Measurements from ENCODE around the gene ZFC3H1.

The ZFC3H1 gene

DNA sequence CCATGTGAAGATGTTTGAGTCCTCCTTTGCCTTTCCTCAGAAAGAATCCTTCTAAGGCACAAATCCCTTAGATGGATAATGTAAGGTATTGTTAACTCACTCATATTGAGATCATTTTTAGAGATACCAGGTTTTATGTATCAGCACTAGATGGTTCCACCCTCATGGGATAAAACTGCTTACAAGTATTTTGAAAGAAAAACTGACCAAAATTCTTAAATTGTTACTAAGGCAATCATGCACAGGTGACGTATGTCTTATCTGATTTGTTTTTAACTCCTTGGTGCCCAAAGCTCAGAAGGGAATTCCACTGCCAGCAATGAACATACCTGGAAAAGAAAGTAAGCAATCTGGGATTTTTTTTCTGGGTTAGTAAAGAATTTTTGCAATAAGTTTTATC lies 78.4 kb downstream of the ZFC3H1 start:
- no peak overlapping the region for H2BK12ac ChIP-seq (ENCODE audit: low read length in 2 of 2)
- H3K27ac ChIP-seq (ENCODE audit: low read length, poor library complexity, severe bottlenecking), result no peak overlapping the region
- no peak overlapping the region for H3K18ac ChIP-seq (ENCODE audit: low read depth in 1 of 2, low read length in 2 of 2)
- no peaks in the 10 kb centered on the region for H3K27me3 ChIP-seq (ENCODE audit: control insufficient read depth in 1 of 2, insufficient read depth in 1 of 2, low read length in 2 of 2)
- no peak overlapping the region for H2BK15ac ChIP-seq (ENCODE audit: low read depth, poor library complexity, severe bottlenecking)
- no peak overlapping the region for H3K4me2 ChIP-seq (ENCODE audit: low read length, poor library complexity, severe bottlenecking)
- no peaks in the 10 kb centered on the region for H3K36me3 ChIP-seq (ENCODE audit: control insufficient read depth in 1 of 2, insufficient read depth in 2 of 2, low read depth in 1 of 2, low read length in 2 of 2)
- H4K8ac ChIP-seq (ENCODE audit: low read length), result no peak overlapping the region
- WGBS, result 94% methylated on average over 1 of the region's 1 CpG
- no peak overlapping the region for H2BK5ac ChIP-seq (ENCODE audit: low read depth, low read length, poor library complexity, severe bottlenecking)
- H2AK5ac ChIP-seq (ENCODE audit: low read length, severe bottlenecking), result no peak overlapping the region
- H3K9ac ChIP-seq (ENCODE audit: low read length), result no peak overlapping the region
- H3K14ac ChIP-seq (ENCODE audit: low read length in 2 of 2), result no peak overlapping the region
- DNase-seq, result no peak
- no peaks in the 10 kb centered on the region for H3K79me1 ChIP-seq (replicated peaks; ENCODE audit: low read length, poor library complexity, severe bottlenecking)
- no peak overlapping the region for H3K4me3 ChIP-seq (ENCODE audit: insufficient read depth in 1 of 2, low read depth in 1 of 2, low read length in 2 of 2)
- H3K4ac ChIP-seq (ENCODE audit: low read depth in 1 of 2, low read length in 2 of 2), result no peak overlapping the region
- H3K9me3 ChIP-seq (ENCODE audit: control insufficient read depth, low read length), result no peaks in the 10 kb centered on the region
- no peak overlapping the region for H2AFZ ChIP-seq (ENCODE audit: low read depth, low read length)
- H3K4me1 ChIP-seq (ENCODE audit: control insufficient read depth, insufficient read depth, low read depth, low read length), result no peaks in the 10 kb centered on the region
- no peak overlapping the region for H4K91ac ChIP-seq (ENCODE audit: low read length)
- H3K23ac ChIP-seq (ENCODE audit: low read length in 2 of 2), result no peak overlapping the region
- H2BK120ac ChIP-seq (ENCODE audit: low read depth, low read length), result no peak overlapping the region

DNA sequence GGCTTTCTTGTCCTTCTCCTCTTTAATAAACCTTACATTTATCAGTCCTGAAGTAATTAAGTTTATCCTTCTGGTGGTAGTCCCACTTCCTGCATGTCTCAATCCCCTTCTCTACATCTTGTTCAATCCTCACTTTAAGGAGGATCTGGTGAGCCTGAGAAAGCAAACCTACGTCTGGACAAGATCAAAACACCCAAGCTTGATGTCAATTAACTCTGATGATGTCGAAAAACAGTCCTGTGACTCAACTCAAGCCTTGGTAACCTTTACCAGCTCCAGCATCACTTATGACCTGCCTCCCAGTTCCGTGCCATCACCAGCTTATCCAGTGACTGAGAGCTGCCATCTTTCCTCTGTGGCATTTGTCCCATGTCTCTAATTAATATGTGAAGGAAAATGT lies 79.3 kb downstream of the ZFC3H1 start:
- Histone ChIP-seq H3K14ac (ENCODE audit: low read length in 2 of 2) (no peak overlapping the region), H3K4me2 (ENCODE audit: low read length, poor library complexity, severe bottlenecking) (no peak overlapping the region), H3K9ac (ENCODE audit: low read length) (no peak overlapping the region), H2BK5ac (ENCODE audit: low read depth, low read length, poor library complexity, severe bottlenecking) (no peak overlapping the region), H3K79me1 (replicated peaks; ENCODE audit: low read length, poor library complexity, severe bottlenecking) (no peaks in the 10 kb centered on the region), H2BK120ac (ENCODE audit: low read depth, low read length) (no peak overlapping the region), H4K8ac (ENCODE audit: low read length) (no peak overlapping the region), H4K91ac (ENCODE audit: low read length) (no peak overlapping the region), H2AFZ (ENCODE audit: low read depth, low read length) (no peak overlapping the region), H2AK5ac (ENCODE audit: low read length, severe bottlenecking) (no peak overlapping the region), H3K27ac (ENCODE audit: low read length, poor library complexity, severe bottlenecking) (no peak overlapping the region), H2BK12ac (ENCODE audit: low read length in 2 of 2) (no peak overlapping the region), H3K9me3 (ENCODE audit: control insufficient read depth, low read length) (no peaks in the 10 kb centered on the region), H3K27me3 (ENCODE audit: control insufficient read depth in 1 of 2, insufficient read depth in 1 of 2, low read length in 2 of 2) (no peaks in the 10 kb centered on the region), H3K4me3 (ENCODE audit: insufficient read depth in 1 of 2, low read depth in 1 of 2, low read length in 2 of 2) (no peak overlapping the region), H3K36me3 (ENCODE audit: control insufficient read depth in 1 of 2, insufficient read depth in 2 of 2, low read depth in 1 of 2, low read length in 2 of 2) (no peaks in the 10 kb centered on the region), H3K4me1 (ENCODE audit: control insufficient read depth, insufficient read depth, low read depth, low read length) (no peaks in the 10 kb centered on the region), H3K4ac (ENCODE audit: low read depth in 1 of 2, low read length in 2 of 2) (no peak overlapping the region), H2BK15ac (ENCODE audit: low read depth, poor library complexity, severe bottlenecking) (no peak overlapping the region), H3K18ac (ENCODE audit: low read depth in 1 of 2, low read length in 2 of 2) (no peak overlapping the region), H3K23ac (ENCODE audit: low read length in 2 of 2) (no peak overlapping the region)
- DNase-seq, result no peak
- WGBS, result 69% methylated on average over 3 of the region's 3 CpGs

DNA sequence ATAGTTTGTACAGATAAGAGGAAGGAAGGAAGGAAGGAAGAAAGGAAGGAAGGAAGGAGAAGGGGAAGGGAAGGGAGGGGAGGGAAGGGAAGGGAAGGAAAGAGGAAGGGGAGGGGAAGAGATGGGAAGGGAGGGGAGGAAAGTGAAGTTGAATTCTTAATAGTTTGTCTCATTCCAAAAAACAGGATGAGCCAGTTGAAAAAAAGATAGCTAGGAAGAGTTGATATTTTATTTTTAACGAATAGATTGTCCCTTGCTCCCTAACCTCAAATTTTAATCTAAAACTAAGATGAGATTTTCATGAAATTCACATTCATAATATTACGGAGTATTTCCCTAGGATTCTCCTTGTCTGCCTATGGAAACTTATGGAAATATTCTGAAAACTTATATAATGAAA lies 80.7 kb downstream of the ZFC3H1 start:
- H3K14ac ChIP-seq (ENCODE audit: low read length in 2 of 2), result no peak overlapping the region
- no peak overlapping the region for H2AFZ ChIP-seq (ENCODE audit: low read depth, low read length)
- H3K4ac ChIP-seq (ENCODE audit: low read depth in 1 of 2, low read length in 2 of 2), result no peak overlapping the region
- no peak overlapping the region for H4K91ac ChIP-seq (ENCODE audit: low read length)
- no peak overlapping the region for H3K27ac ChIP-seq (ENCODE audit: low read length, poor library complexity, severe bottlenecking)
- no peak overlapping the region for H2BK120ac ChIP-seq (ENCODE audit: low read depth, low read length)
- no CpG with 5 or more reads among the region's 2 CpGs for WGBS
- no peak overlapping the region for H3K4me3 ChIP-seq (ENCODE audit: insufficient read depth in 1 of 2, low read depth in 1 of 2, low read length in 2 of 2)
- H2BK5ac ChIP-seq (ENCODE audit: low read depth, low read length, poor library complexity, severe bottlenecking), result no peak overlapping the region
- no peaks in the 10 kb centered on the region for H3K36me3 ChIP-seq (ENCODE audit: control insufficient read depth in 1 of 2, insufficient read depth in 2 of 2, low read depth in 1 of 2, low read length in 2 of 2)
- H3K9me3 ChIP-seq (ENCODE audit: control insufficient read depth, low read length), result no peaks in the 10 kb centered on the region
- H3K23ac ChIP-seq (ENCODE audit: low read length in 2 of 2), result no peak overlapping the region
- H3K79me1 ChIP-seq (replicated peaks; ENCODE audit: low read length, poor library complexity, severe bottlenecking), result no peaks in the 10 kb centered on the region
- H2AK5ac ChIP-seq (ENCODE audit: low read length, severe bottlenecking), result no peak overlapping the region
- H2BK15ac ChIP-seq (ENCODE audit: low read depth, poor library complexity, severe bottlenecking), result no peak overlapping the region
- H3K4me2 ChIP-seq (ENCODE audit: low read length, poor library complexity, severe bottlenecking), result no peak overlapping the region
- no peak overlapping the region for H3K18ac ChIP-seq (ENCODE audit: low read depth in 1 of 2, low read length in 2 of 2)
- no peak overlapping the region for H3K9ac ChIP-seq (ENCODE audit: low read length)
- H4K8ac ChIP-seq (ENCODE audit: low read length), result no peak overlapping the region
- H2BK12ac ChIP-seq (ENCODE audit: low read length in 2 of 2), result no peak overlapping the region
- DNase-seq, result no peak
- no peaks in the 10 kb centered on the region for H3K4me1 ChIP-seq (ENCODE audit: control insufficient read depth, insufficient read depth, low read depth, low read length)
- no peaks in the 10 kb centered on the region for H3K27me3 ChIP-seq (ENCODE audit: control insufficient read depth in 1 of 2, insufficient read depth in 1 of 2, low read length in 2 of 2)

DNA sequence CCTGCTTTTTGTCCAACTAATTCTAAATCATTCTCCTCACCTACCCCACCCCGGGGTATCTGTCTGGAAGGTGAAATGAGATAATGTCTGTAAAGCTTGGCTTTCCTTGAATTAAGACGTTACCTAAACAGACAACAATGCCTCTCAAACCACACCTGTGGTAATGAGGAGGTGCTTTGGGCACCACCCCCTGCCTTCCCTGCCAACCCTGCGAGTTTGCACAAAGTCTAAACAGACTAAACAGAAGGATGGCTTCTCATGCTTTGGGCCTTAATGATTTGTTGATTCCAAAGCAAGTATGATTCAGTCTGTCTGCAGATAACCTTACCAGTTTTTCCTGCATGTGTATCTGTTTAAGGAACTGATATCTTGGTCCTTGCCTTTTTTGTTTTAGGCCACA lies 82.4 kb downstream of the ZFC3H1 start:
- Histone ChIP-seq H2BK15ac (ENCODE audit: low read depth, poor library complexity, severe bottlenecking) (no peak overlapping the region), H4K91ac (ENCODE audit: low read length) (no peak overlapping the region), H3K4me1 (ENCODE audit: control insufficient read depth, insufficient read depth, low read depth, low read length) (no peaks in the 10 kb centered on the region), H2BK120ac (ENCODE audit: low read depth, low read length) (no peak overlapping the region), H2AK5ac (ENCODE audit: low read length, severe bottlenecking) (no peak overlapping the region), H3K4me3 (ENCODE audit: insufficient read depth in 1 of 2, low read depth in 1 of 2, low read length in 2 of 2) (no peak overlapping the region), H3K27ac (ENCODE audit: low read length, poor library complexity, severe bottlenecking) (no peak overlapping the region), H3K9ac (ENCODE audit: low read length) (no peak overlapping the region), H3K27me3 (ENCODE audit: control insufficient read depth in 1 of 2, insufficient read depth in 1 of 2, low read length in 2 of 2) (no peaks in the 10 kb centered on the region), H3K36me3 (ENCODE audit: control insufficient read depth in 1 of 2, insufficient read depth in 2 of 2, low read depth in 1 of 2, low read length in 2 of 2) (no peaks in the 10 kb centered on the region), H3K18ac (ENCODE audit: low read depth in 1 of 2, low read length in 2 of 2) (no peak overlapping the region), H3K4ac (ENCODE audit: low read depth in 1 of 2, low read length in 2 of 2) (no peak overlapping the region), H4K8ac (ENCODE audit: low read length) (no peak overlapping the region), H3K4me2 (ENCODE audit: low read length, poor library complexity, severe bottlenecking) (no peak overlapping the region), H3K23ac (ENCODE audit: low read length in 2 of 2) (no peak overlapping the region), H3K9me3 (ENCODE audit: control insufficient read depth, low read length) (no peaks in the 10 kb centered on the region), H2BK12ac (ENCODE audit: low read length in 2 of 2) (no peak overlapping the region), H2BK5ac (ENCODE audit: low read depth, low read length, poor library complexity, severe bottlenecking) (no peak overlapping the region), H3K79me1 (replicated peaks; ENCODE audit: low read length, poor library complexity, severe bottlenecking) (no peaks in the 10 kb centered on the region), H3K14ac (ENCODE audit: low read length in 2 of 2) (no peak overlapping the region), H2AFZ (ENCODE audit: low read depth, low read length) (no peak overlapping the region)
- WGBS, result 88% methylated on average over 2 of the region's 3 CpGs
- DNase-seq, result no peak

All from mesenchymal stem cell (in vitro differentiated cells and primary cell).